ENCODE measurements around the gene CEPT1.

GRCh38 chr1:111129376-111129775 lies 10.6 kb upstream of the CEPT1 start:
- TF ChIP-seq CTCF (IDR thresholded peaks at IDR 0.05; ENCODE audit: insufficient read depth, low read depth, low read length) (no peak), EZH2 (IDR thresholded peaks at IDR 0.05; ENCODE audit: insufficient read depth, low read length) (no peak)

Data from astrocyte (in vitro differentiated cells and primary cell).